HL-60 (cell line): ENCODE data around the gene HID1.

ENCODE experiments used
- DNase-seq, 2 experiments: peaks; one replicate each; pipeline ENCODE4 v3.0.0-alpha.2; 2010 to 2020; ENCODE audit warnings: low read depth in 1 of 2, low spot score in 1 of 2
- H3K27ac ChIP-seq: fragments of 250-450 bp; sonication (Bioruptor Pico); replicated peaks from 2 replicates; pipeline ENCODE4 v1.5.1; 2020; ENCODE audit warnings: mild to moderate bottlenecking, moderate library complexity
- H3K27me3 ChIP-seq: fragments of 250-450 bp; sonication (Bioruptor Pico); 2 replicates; pipeline ENCODE4 v1.5.1; 2021; ENCODE audit warnings: mild to moderate bottlenecking, moderate library complexity; ENCODE audit not compliant: insufficient read depth, poor library complexity, severe bottlenecking
- H3K4me3 ChIP-seq: replicated peaks from 2 replicates; pipeline ENCODE4 v1.5.1; 2011; ENCODE audit warnings: mild to moderate bottlenecking, control low read depth, low read length; ENCODE audit not compliant: insufficient read depth
- CTCF ChIP-seq: IDR thresholded peaks from one replicate; pipeline ENCODE4 v1.5.1; 2011; ENCODE audit warnings: low read length, control low read depth, inconsistent platforms; ENCODE audit not compliant: insufficient read depth
- GABPA ChIP-seq: IDR thresholded peaks from 2 replicates; pipeline ENCODE4 v1.6.1; 2012; ENCODE audit warnings: low read depth
- POLR2AphosphoS5 ChIP-seq: IDR thresholded peaks from 2 replicates; pipeline ENCODE4 v1.6.1; 2012; ENCODE audit warnings: low read depth
- REST ChIP-seq: IDR thresholded peaks from 2 replicates; pipeline ENCODE4 v1.6.1; 2012; ENCODE audit warnings: low read depth; ENCODE audit not compliant: insufficient replicate concordance
- SPI1 ChIP-seq: IDR thresholded peaks from 2 replicates; pipeline ENCODE4 v1.6.1; 2012; ENCODE audit warnings: low read depth, mild to moderate bottlenecking, borderline replicate concordance

The HID1 gene

GRCh38 chr17:74957935-74958740, 14.4 kb downstream of the HID1 start:
- Histone ChIP-seq H3K27ac (no peak overlapping the region), H3K4me3 (no peak overlapping the region), H3K27me3 (no peaks in the 10 kb centered on the region)
- DNase-seq = peak in 1 of 2 experiments; percentile 68
- peak; percentile 86 for TF ChIP-seq CTCF
- no peak for TF ChIP-seq REST

- TF ChIP-seq GABPA = no peak
- Histone ChIP-seq H3K4me3 (no peak overlapping the region), H3K27ac (no peak overlapping the region)
Observed at GRCh38 chr17:74956093-74956492, 16.5 kb downstream of the HID1 start.

GRCh38 chr17:74954665-74955421, 17.7 kb downstream of the HID1 start:
- TF ChIP-seq CTCF (no peak), SPI1 (no peak), GABPA (no peak), REST (no peak), POLR2AphosphoS5 (no peak)
- no peaks in the 10 kb centered on the region for H3K27me3 ChIP-seq
- no peak overlapping the region for H3K4me3 ChIP-seq
- no peak overlapping the region for H3K27ac ChIP-seq
- DNase-seq = peak in 1 of 2 experiments; percentile 44

More at GRCh38 chr17:74956093-74956492, 16.5 kb downstream of the HID1 start:
- no peak for DNase-seq
- no peaks in the 10 kb centered on the region for H3K27me3 ChIP-seq

GRCh38 chr17:74954115-74954514, 18.4 kb downstream of the HID1 start:
- H3K27me3 ChIP-seq = no peaks in the 10 kb centered on the region
- no peak overlapping the region for H3K27ac ChIP-seq
- DNase-seq = no peak
- TF ChIP-seq REST (no peak), SPI1 (no peak), POLR2AphosphoS5 (no peak), CTCF (no peak), GABPA (no peak)
- H3K4me3 ChIP-seq = no peak overlapping the region
